ENCODE data around the gene USP2. TPM values are rescaled to one million over a fixed set of nuclear protein-coding genes. Genes with fewer than 3 reads are reported as not detected.

The USP2 gene
- polyA plus RNA-seq, 1 experiment, result 0.27 TPM

DNA sequence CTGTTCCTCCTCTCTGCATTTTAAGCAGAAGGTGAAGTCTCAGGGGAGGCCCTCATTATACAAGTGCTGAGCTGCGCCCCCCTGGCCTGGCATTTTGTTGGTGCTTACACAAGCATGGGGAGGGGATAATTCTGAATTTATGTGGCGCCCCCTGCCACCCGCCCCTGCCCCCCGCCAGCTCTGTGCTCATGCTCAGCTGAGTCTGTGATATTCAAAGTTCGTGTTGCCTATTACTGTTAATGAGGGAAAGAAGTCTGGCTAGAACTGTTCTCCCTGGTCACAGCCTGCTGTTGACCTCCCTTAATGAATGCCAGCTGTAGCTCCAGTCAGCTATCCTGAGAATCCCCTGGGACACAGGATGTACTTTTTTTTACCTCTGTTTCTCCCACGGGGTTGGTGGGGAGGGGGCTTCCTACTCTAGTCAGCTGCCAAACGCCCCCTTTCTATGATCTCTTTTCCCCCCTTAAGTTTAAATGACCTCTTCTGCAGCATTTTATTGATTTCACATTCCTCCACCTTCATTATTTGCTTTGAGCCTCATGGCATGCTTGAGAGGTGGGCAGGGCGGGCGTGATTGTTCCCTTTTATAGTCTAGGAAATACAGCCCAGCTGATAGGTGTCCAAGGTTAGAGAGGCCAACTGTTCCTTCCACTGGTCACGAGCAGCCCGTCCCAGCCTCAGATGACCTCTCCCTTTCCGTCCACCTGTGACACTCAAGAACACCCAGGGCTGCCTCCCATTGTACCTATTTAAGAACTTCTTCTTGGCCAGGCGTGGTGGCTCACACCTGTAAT, 12.2 kb downstream of the USP2 start:
- H3K4me3 ChIP-seq (ENCODE audit: low read depth, low read length), result no peak overlapping the region
- ChIA-PET CTCF (interaction anchor here (0.6 to 21.4 kb wide), 11 partner anchors 8 to 108 kb away, joined by 3 to 349 read pairs (median 7); partner anchors contain the start of gene C1QTNF5), POLR2A (no interaction called here)
- no peaks in the 10 kb centered on the region; the same call in 1 of the 2 replicates for H3K27me3 ChIP-seq (ENCODE audit: control insufficient read depth, insufficient read depth, low read length)
- no peak for DNase-seq (ENCODE audit: low read depth)
- H3K36me3 ChIP-seq (ENCODE audit: control insufficient read depth, insufficient read depth, low read length), result no peaks in the 10 kb centered on the region
- TF ChIP-seq, protein P1, sequence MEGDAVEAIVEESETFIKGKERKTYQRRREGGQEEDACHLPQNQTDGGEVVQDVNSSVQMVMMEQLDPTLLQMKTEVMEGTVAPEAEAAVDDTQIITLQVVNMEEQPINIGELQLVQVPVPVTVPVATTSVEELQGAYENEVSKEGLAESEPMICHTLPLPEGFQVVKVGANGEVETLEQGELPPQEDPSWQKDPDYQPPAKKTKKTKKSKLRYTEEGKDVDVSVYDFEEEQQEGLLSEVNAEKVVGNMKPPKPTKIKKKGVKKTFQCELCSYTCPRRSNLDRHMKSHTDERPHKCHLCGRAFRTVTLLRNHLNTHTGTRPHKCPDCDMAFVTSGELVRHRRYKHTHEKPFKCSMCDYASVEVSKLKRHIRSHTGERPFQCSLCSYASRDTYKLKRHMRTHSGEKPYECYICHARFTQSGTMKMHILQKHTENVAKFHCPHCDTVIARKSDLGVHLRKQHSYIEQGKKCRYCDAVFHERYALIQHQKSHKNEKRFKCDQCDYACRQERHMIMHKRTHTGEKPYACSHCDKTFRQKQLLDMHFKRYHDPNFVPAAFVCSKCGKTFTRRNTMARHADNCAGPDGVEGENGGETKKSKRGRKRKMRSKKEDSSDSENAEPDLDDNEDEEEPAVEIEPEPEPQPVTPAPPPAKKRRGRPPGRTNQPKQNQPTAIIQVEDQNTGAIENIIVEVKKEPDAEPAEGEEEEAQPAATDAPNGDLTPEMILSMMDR (IDR thresholded peaks at IDR 0.05; ENCODE audit: insufficient read depth, low read depth, low read length), result no peak

DNA sequence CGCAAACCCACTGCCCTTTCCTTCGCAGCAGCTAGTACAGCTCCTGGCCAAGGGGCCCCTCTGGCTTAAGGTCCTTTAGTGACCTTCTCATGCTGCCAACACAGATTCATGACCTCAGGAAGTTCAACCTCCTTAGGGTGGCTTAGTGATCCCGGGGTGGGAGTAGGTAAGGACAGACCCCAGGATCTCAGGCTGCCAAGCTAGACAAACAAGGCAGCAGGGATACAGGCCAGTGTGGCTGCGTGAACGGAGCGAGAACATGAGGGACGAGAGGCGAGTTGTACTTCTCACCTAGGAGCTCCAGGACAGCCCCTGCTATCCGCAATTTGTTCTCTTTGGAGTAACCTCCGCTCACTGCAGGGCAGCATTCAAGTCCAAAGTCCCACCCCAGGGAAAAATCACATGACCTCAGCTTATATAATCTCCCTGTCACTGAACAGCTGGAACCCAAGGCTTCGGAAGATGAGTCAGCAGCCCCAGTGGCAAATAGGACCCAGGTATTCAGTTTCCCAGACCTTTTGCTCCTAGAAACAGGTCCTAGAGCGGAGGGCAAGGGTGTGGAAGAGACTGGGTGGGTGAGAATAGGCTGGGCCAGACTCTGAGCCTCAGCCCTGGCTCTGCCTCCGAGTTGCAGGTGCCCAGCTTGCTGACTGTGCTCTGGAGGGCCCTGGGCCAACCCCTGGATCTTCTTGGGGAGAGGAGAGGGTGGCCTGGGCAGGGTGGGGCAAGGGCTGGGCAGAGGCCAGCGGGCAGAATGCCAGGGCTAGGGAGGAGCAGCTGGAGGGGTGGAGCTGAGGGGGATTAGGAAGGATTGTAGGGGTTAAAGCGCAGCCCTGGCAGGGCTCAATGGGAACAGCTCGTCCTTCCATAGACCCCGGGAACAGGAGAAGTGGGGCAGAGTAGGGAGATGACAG, 13.1 kb downstream of the USP2 start:
- DNase-seq (ENCODE audit: low read depth), result no peak
- POLR2A ChIA-PET, result interaction anchor here (1.1 kb wide), 1 partner anchor 30 kb away, joined by 5 read pairs; no protein-coding TSS in a partner anchor
- Histone ChIP-seq H3K27me3 (ENCODE audit: control insufficient read depth, insufficient read depth, low read length) (no peaks in the 10 kb centered on the region; the same call in 1 of the 2 replicates), H3K36me3 (ENCODE audit: control insufficient read depth, insufficient read depth, low read length) (no peaks in the 10 kb centered on the region), H3K4me3 (ENCODE audit: low read depth, low read length) (no peak overlapping the region)
- TF ChIP-seq, protein P1 (IDR thresholded peaks at IDR 0.05; ENCODE audit: insufficient read depth, low read depth, low read length), result no peak
- CTCF ChIA-PET, result interaction anchor here (0.7 to 21.4 kb wide), 13 partner anchors 11 to 109 kb away, joined by 3 to 349 read pairs (median 7); partner anchors contain the start of genes C1QTNF5 and USP2

DNA sequence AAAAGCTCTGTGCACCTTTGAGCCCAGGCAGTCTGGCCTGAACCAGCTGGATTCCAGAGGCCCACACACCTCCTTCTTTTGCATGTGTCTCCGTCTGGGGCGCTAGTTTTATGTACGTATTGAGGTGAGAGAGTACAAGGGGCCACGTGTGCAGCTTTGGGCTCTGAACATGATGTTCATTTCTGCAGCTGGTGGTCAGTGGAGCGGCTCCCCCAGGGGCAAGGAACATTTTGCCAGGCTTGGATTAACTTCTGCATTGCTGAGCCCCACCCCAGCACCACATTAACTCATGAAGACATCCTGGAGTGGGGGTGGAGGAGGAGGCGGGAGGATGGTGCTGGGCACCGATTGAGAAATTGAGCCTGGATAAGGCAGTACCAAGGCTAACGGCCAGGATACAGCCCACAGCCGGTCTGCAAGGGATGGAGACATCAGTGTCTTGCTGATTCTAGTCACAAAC, 13.8 kb downstream of the USP2 start:
- TF ChIP-seq, protein P1 (IDR thresholded peaks at IDR 0.05; ENCODE audit: insufficient read depth, low read depth, low read length), result no peak
- no peak overlapping the region for H3K4me3 ChIP-seq (ENCODE audit: low read depth, low read length)
- DNase-seq (ENCODE audit: low read depth), result no peak
- no peaks in the 10 kb centered on the region; the same call in 1 of the 2 replicates for H3K27me3 ChIP-seq (ENCODE audit: control insufficient read depth, insufficient read depth, low read length)
- ChIA-PET CTCF (interaction anchor here (1.1 to 21.4 kb wide), 9 partner anchors 11 to 109 kb away, joined by 3 to 349 read pairs (median 9); partner anchors contain the start of gene USP2), POLR2A (interaction anchor here (1.1 kb wide), 1 partner anchor 29 kb away, joined by 5 read pairs; no protein-coding TSS in a partner anchor)
- no peaks in the 10 kb centered on the region for H3K36me3 ChIP-seq (ENCODE audit: control insufficient read depth, insufficient read depth, low read length)

DNA sequence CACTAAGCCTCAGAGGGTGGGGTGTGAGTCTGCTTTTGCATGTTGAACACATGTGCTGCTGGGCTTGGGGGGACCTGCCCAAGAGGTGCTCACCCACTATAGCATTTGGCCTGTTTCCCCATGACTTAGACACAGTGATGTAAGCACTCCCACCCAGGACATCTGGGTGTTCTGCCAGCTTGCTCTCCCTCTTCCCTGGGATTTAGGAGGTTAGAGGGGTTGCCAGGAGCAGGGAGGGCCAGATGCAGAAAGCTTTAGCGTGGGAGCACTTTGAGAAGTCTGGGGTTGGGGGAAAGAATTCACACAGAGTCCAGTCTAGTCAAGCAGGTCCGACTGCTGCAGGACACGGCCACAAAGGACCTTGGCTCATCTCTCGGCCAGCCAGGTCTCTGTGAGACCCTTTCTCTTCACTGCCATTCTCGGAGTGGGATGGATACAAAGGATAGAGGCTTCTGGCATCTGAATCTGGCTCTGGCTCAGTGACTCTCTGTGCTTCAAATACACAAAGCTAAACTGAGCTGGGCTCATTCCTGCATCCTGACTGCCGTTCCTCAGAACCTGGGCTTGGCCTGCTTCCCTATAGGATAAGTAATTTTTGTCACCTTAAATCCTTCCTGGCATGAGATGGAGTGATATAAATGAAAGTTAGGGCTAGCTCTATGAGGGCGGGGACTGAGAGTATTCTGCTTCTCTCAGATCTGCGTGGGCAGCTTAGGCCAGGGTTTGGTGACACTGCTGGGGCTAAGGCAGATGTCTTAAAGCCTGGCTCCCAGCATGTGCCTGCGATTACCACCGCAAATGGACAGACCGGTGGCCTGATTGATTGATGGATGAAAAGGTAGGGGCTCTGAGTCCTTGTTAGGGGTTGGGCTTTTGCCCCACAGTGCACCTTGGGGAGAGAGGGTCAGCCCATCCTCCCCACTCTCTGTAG, 14.5 kb downstream of the USP2 start:
- DNase-seq (ENCODE audit: low read depth), result no peak

More for the DNA sequence above, 14.5 kb downstream of the USP2 start:
- ChIA-PET CTCF (interaction anchor here (0.7 to 21.4 kb wide), 11 partner anchors 10 to 110 kb away, joined by 3 to 349 read pairs (median 8); partner anchors contain the start of gene USP2), POLR2A (interaction anchor here (1.1 kb wide), 1 partner anchor 29 kb away, joined by 5 read pairs; no protein-coding TSS in a partner anchor)
- no peak overlapping the region for H3K4me3 ChIP-seq (ENCODE audit: low read depth, low read length)
- no peaks in the 10 kb centered on the region; the same call in 1 of the 2 replicates for H3K27me3 ChIP-seq (ENCODE audit: control insufficient read depth, insufficient read depth, low read length)
- H3K36me3 ChIP-seq (ENCODE audit: control insufficient read depth, insufficient read depth, low read length), result no peaks in the 10 kb centered on the region
- TF ChIP-seq, protein P1 (IDR thresholded peaks at IDR 0.05; ENCODE audit: insufficient read depth, low read depth, low read length), result no peak

Data from BJ (cell line).